ENCODE data around the gene TRMT10A. TPM values are rescaled to one million over a fixed set of nuclear protein-coding genes. Genes with fewer than 3 reads are reported as not detected.

TRMT10A gene
- polyA plus RNA-seq, 1 donor from 2014 or later: 10.5 TPM

DNA sequence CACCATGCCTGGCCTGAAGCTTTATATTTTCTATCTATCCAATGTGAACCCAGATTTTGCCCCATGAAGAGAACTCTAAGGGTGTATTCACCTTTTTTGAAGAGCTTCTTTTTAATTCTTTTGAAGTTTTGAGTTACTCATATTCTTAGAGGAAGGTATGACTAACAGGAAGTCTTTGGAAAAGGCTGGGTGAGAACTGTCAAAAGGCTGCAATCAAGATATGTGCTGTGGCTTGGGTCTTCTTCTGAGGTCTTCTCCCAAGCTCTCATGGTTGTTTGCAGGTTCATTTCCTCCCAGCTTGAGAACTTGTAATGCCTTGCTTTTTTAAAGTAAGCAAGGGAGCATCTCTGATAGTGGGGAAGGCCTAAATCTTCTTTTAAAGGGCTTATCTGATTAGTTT lies 56.1 kb downstream of the TRMT10A start:
- Histone ChIP-seq H4K20me1 (ENCODE audit: insufficient read depth) (no peaks in the 10 kb centered on the region), H3K27ac (ENCODE audit: low read length) (no peak overlapping the region), H3K4me3 (ENCODE audit: low read length) (no peak overlapping the region), H3K9ac (ENCODE audit: low read length) (no peak overlapping the region), H3K79me2 (replicated peaks; ENCODE audit: insufficient read depth, low read length) (no peaks in the 10 kb centered on the region), H3K9me2 (ENCODE audit: insufficient read depth, low read length) (no peaks in the 10 kb centered on the region), H3F3A (ENCODE audit: insufficient read depth, low read length, poor library complexity, severe bottlenecking) (no peaks in the 10 kb centered on the region), H2AFZ (ENCODE audit: low read depth, low read length) (no peak overlapping the region), H3K4me2 (ENCODE audit: low read length) (no peak overlapping the region), H3K27me3 (ENCODE audit: insufficient read depth, low read depth, low read length) (no peaks in the 10 kb centered on the region), H3K9me3 (ENCODE audit: low read length) (no peaks in the 10 kb centered on the region), H3K36me3 (ENCODE audit: insufficient read depth, low read length) (no peaks in the 10 kb centered on the region)
- TF ChIP-seq RAD21 (conservative IDR thresholded peaks at IDR 0.05) (no peak), POLR2AphosphoS5 (IDR thresholded peaks at IDR 0.05) (no peak), SMC3 (conservative IDR thresholded peaks at IDR 0.05; ENCODE audit: poor library complexity) (no peak), MXI1 (conservative IDR thresholded peaks at IDR 0.05; ENCODE audit: poor library complexity, severe bottlenecking) (no peak), EZH2 (IDR thresholded peaks at IDR 0.05; ENCODE audit: borderline replicate concordance, insufficient read depth, low read length, poor library complexity, severe bottlenecking) (no peak), EP300 (conservative IDR thresholded peaks at IDR 0.05; ENCODE audit: poor library complexity, severe bottlenecking) (no peak), TAF1 (IDR thresholded peaks at IDR 0.05; ENCODE audit: low read depth) (no peak), CTCF (IDR thresholded peaks at IDR 0.05; ENCODE audit: poor library complexity, severe bottlenecking) (no peak)
- TF ChIP-seq, protein P1, sequence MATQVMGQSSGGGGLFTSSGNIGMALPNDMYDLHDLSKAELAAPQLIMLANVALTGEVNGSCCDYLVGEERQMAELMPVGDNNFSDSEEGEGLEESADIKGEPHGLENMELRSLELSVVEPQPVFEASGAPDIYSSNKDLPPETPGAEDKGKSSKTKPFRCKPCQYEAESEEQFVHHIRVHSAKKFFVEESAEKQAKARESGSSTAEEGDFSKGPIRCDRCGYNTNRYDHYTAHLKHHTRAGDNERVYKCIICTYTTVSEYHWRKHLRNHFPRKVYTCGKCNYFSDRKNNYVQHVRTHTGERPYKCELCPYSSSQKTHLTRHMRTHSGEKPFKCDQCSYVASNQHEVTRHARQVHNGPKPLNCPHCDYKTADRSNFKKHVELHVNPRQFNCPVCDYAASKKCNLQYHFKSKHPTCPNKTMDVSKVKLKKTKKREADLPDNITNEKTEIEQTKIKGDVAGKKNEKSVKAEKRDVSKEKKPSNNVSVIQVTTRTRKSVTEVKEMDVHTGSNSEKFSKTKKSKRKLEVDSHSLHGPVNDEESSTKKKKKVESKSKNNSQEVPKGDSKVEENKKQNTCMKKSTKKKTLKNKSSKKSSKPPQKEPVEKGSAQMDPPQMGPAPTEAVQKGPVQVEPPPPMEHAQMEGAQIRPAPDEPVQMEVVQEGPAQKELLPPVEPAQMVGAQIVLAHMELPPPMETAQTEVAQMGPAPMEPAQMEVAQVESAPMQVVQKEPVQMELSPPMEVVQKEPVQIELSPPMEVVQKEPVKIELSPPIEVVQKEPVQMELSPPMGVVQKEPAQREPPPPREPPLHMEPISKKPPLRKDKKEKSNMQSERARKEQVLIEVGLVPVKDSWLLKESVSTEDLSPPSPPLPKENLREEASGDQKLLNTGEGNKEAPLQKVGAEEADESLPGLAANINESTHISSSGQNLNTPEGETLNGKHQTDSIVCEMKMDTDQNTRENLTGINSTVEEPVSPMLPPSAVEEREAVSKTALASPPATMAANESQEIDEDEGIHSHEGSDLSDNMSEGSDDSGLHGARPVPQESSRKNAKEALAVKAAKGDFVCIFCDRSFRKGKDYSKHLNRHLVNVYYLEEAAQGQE (IDR thresholded peaks at IDR 0.05; ENCODE audit: borderline replicate concordance): no peak

- Histone ChIP-seq H3K27me3 (ENCODE audit: insufficient read depth, low read depth, low read length) (no peaks in the 10 kb centered on the region), H3K27ac (ENCODE audit: low read length) (no peak overlapping the region), H3K4me3 (ENCODE audit: low read length) (no peak overlapping the region), H3K9ac (ENCODE audit: low read length) (no peak overlapping the region), H3K36me3 (ENCODE audit: insufficient read depth, low read length) (no peaks in the 10 kb centered on the region), H2AFZ (ENCODE audit: low read depth, low read length) (no peak overlapping the region), H3K79me2 (replicated peaks; ENCODE audit: insufficient read depth, low read length) (no peaks in the 10 kb centered on the region), H3F3A (ENCODE audit: insufficient read depth, low read length, poor library complexity, severe bottlenecking) (no peaks in the 10 kb centered on the region), H4K20me1 (ENCODE audit: insufficient read depth) (no peaks in the 10 kb centered on the region), H3K9me3 (ENCODE audit: low read length) (no peaks in the 10 kb centered on the region), H3K4me2 (ENCODE audit: low read length) (no peak overlapping the region), H3K9me2 (ENCODE audit: insufficient read depth, low read length) (no peaks in the 10 kb centered on the region)
- TF ChIP-seq, protein P1 (IDR thresholded peaks at IDR 0.05; ENCODE audit: borderline replicate concordance): no peak
- TF ChIP-seq POLR2AphosphoS5 (IDR thresholded peaks at IDR 0.05): no peak
- TF ChIP-seq EP300 (conservative IDR thresholded peaks at IDR 0.05; ENCODE audit: poor library complexity, severe bottlenecking): no peak
- TF ChIP-seq SMC3 (conservative IDR thresholded peaks at IDR 0.05; ENCODE audit: poor library complexity): no peak
- no peak for TF ChIP-seq CTCF (IDR thresholded peaks at IDR 0.05; ENCODE audit: poor library complexity, severe bottlenecking)
- TF ChIP-seq MXI1 (conservative IDR thresholded peaks at IDR 0.05; ENCODE audit: poor library complexity, severe bottlenecking): no peak
- no peak for TF ChIP-seq EZH2 (IDR thresholded peaks at IDR 0.05; ENCODE audit: borderline replicate concordance, insufficient read depth, low read length, poor library complexity, severe bottlenecking)
- no peak for TF ChIP-seq TAF1 (IDR thresholded peaks at IDR 0.05; ENCODE audit: low read depth)
- no peak for TF ChIP-seq RAD21 (conservative IDR thresholded peaks at IDR 0.05)
Measured at GRCh38 chr4:99507349-99507748, 56.5 kb downstream of the TRMT10A start.

Measured in neural cell (in vitro differentiated cells).